KMS-11 (cell line): Measurements from ENCODE around the gene ABCB4.

ENCODE experiments used
- H2AFZ ChIP-seq: fragments of 200-600 bp; sonication (generic); 2 replicates; pipeline ENCODE4 v1.6.1; 2016; ENCODE audit warnings: antibody characterized with exemption, mixed run types, low read depth
- H3K27ac ChIP-seq: fragments of 200-600 bp; sonication (generic); 2 replicates; pipeline ENCODE4 v1.6.1; 2016; ENCODE audit warnings: mild to moderate bottlenecking, mixed run types
- H3K27me3 ChIP-seq: fragments of 200-600 bp; sonication (generic); 2 replicates; pipeline ENCODE4 v1.6.1; 2017; ENCODE audit warnings: mild to moderate bottlenecking, low read depth, mixed run types, moderate library complexity; ENCODE audit not compliant: insufficient read depth
- H3K36me3 ChIP-seq: fragments of 200-600 bp; sonication (generic); 2 replicates; pipeline ENCODE4 v1.6.1; 2017; ENCODE audit warnings: mild to moderate bottlenecking, mixed run types; ENCODE audit not compliant: insufficient read depth
- H3K4me1 ChIP-seq: fragments of 200-600 bp; sonication (generic); 2 replicates; pipeline ENCODE4 v1.6.1; 2016; ENCODE audit warnings: mild to moderate bottlenecking, low read depth, mixed run types; ENCODE audit not compliant: poor library complexity, severe bottlenecking
- H3K4me2 ChIP-seq: fragments of 200-600 bp; sonication (generic); 2 replicates; pipeline ENCODE4 v1.7.0; 2016; ENCODE audit warnings: mild to moderate bottlenecking, mixed run types
- H3K4me3 ChIP-seq: fragments of 200-600 bp; sonication (generic); IDR thresholded peaks from 2 replicates; pipeline ENCODE4 v1.6.1; 2017; ENCODE audit warnings: low read depth, low read length, mixed read lengths; ENCODE audit not compliant: insufficient read depth
- H3K79me2 ChIP-seq: fragments of 200-600 bp; sonication (generic); 2 replicates; pipeline ENCODE4 v1.6.1; 2016; ENCODE audit warnings: low read depth, mixed run types; ENCODE audit not compliant: insufficient read depth
- H3K9ac ChIP-seq: fragments of 200-600 bp; sonication (generic); 2 replicates; pipeline ENCODE4 v1.6.1; 2016; ENCODE audit warnings: mild to moderate bottlenecking, mixed run types
- H4K20me1 ChIP-seq: fragments of 200-600 bp; sonication (generic); 2 replicates; pipeline ENCODE4 v1.6.1; 2016; ENCODE audit warnings: mild to moderate bottlenecking, mixed run types; ENCODE audit not compliant: insufficient read depth
- TF ChIP-seq, protein P1 (sequence below): fragments of 200-600 bp; sonication (generic); conservative IDR thresholded peaks from 2 replicates; pipeline ENCODE4 v1.6.1; 2017; ENCODE audit warnings: low read depth, mild to moderate bottlenecking, antibody characterized with exemption, low read length, moderate library complexity, mixed read lengths

ABCB4 gene

DNA sequence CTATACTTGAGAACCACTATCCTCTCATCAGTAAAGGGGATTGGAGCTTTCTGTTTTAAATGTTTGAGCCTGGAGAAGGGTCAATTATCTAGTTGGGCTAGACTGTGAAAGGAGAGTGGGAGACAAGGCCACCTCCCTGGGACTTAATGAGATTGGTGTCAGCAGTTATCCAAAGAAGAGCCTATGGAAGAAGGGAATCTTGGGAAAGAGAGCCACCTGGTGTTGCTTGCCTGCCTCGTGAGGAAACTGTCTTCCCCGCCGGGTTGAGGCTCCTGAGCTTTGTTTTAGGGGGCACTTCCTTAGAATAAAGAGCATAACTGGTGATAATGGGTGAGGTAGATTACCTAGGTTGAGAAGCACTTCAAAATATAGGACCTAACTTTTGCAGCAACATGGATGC, 32.0 kb upstream of the ABCB4 start:
- Histone ChIP-seq H3K4me3 (no peak overlapping the region), H4K20me1 (no peaks in the 10 kb centered on the region), H2AFZ (no peak overlapping the region), H3K4me2 (no peak overlapping the region), H3K79me2 (no peaks in the 10 kb centered on the region), H3K27ac (no peak overlapping the region), H3K27me3 (no peaks in the 10 kb centered on the region), H3K9ac (no peak overlapping the region), H3K36me3 (no peaks in the 10 kb centered on the region), H3K4me1 (peaks cover 19% of the 10 kb centered on the region)
- TF ChIP-seq, protein P1, sequence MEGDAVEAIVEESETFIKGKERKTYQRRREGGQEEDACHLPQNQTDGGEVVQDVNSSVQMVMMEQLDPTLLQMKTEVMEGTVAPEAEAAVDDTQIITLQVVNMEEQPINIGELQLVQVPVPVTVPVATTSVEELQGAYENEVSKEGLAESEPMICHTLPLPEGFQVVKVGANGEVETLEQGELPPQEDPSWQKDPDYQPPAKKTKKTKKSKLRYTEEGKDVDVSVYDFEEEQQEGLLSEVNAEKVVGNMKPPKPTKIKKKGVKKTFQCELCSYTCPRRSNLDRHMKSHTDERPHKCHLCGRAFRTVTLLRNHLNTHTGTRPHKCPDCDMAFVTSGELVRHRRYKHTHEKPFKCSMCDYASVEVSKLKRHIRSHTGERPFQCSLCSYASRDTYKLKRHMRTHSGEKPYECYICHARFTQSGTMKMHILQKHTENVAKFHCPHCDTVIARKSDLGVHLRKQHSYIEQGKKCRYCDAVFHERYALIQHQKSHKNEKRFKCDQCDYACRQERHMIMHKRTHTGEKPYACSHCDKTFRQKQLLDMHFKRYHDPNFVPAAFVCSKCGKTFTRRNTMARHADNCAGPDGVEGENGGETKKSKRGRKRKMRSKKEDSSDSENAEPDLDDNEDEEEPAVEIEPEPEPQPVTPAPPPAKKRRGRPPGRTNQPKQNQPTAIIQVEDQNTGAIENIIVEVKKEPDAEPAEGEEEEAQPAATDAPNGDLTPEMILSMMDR: no peak

DNA sequence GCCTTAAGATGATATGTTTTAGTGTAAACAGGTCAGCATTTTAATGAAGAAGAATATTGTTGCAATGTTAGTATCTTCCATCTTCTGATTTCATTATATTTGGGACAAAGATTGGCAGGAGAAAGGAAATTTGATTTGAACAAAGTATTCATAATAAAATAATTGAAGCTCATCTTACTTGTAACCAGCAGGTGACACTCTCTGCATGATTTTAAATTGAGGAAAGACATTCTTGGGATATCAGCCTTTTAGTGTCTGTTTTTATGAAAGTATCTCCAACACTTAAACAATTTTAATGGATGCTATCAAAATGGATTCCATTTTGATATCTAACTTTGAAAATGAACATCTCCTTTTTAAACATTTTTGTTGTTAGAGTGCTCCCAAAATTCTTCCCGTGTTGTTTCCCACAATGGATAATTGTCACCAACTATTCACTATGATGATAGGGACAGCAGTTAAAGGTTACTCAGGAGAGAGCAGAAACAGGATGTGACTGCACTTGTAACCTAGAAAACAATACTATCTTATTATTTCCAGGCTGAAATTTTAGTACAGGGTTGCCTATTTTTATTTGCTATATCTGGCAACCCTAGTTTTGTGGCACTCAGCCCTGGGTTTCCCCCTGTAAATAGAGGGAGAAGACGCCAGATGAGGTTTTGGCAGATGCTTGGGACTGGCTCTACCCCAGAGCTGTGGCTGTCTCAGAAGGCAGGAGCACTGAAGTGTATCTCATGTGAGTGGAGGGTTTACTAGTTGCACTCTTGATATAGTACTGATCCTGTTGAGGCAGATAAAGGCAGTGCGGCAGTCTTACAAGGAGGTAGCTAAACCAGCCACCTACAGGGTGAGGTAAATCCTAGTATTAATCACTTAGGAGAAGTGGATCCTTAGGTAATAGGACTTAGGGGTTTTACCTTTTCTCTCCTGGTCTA, 31.0 kb upstream of the ABCB4 start:
- Histone ChIP-seq H3K27me3 (no peaks in the 10 kb centered on the region), H3K36me3 (no peaks in the 10 kb centered on the region), H3K4me2 (peak overlapping the region; percentile 48), H2AFZ (peak overlapping the region; percentile 29), H3K79me2 (no peaks in the 10 kb centered on the region), H3K9ac (no peak overlapping the region), H3K4me1 (peaks cover 19% of the 10 kb centered on the region), H3K27ac (no peak overlapping the region), H4K20me1 (no peaks in the 10 kb centered on the region), H3K4me3 (no peak overlapping the region)
- TF ChIP-seq, protein P1: peak; percentile 74

DNA sequence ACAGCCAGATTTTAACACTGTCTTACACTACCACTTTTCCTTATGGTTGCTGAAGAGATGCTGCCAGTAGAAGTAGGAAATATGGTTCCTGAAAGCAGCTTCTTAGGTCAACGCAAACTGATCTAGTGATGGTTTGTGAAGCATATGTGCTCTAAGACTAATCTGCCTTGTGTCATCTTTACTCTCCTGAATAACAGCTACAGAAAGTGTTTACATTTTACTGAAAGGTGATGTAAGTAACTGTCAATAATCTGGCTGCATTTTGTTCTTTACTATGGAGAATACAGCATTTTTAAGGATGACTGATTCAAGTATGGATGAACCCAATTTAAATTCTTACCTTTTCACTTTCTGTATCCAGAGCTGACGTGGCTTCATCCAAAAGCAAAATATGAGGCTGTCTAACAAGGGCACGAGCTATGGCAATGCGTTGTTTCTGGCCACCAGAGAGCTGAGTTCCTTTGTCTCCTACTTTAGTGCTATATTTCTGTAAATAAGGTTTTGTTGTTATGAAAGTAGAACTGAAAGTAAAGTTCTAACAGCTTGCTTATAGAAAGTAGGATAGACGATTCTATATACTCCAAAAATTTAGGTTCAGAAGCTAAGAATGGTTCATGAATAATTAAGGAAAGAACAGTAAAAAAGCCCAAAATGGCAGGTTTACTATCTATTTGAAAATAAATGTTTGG, 30.2 kb upstream of the ABCB4 start:
- Histone ChIP-seq H3K27me3 (no peaks in the 10 kb centered on the region), H3K36me3 (no peaks in the 10 kb centered on the region), H2AFZ (peak overlapping the region; percentile 29), H3K27ac (no peak overlapping the region), H4K20me1 (no peaks in the 10 kb centered on the region), H3K79me2 (no peaks in the 10 kb centered on the region), H3K4me3 (no peak overlapping the region), H3K4me2 (peak overlapping the region; percentile 48), H3K9ac (no peak overlapping the region), H3K4me1 (peaks cover 19% of the 10 kb centered on the region)
- TF ChIP-seq, protein P1: no peak

DNA sequence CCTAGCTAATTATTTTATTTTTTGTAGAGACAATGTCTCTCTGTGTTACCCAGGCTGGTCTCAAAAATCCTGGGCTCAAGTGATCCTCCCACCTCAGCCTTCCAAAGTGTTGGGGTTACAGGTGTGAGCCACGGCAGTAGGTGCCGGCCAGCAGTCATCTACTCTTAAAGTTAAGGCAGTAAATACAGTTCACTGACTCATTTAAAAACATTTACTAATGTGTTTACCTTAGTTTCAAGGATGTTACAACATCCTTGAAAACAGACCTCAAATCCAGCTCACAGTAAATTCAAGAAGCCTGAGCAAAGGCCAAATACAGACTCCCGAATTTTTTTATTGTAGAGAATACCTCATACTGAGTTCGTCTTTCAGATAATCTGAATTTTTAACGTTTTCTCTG, 29.6 kb upstream of the ABCB4 start:
- 0 out of 2 replicates have a peak overlapping the region, but pooled peaks have one; percentile 48 for H3K4me2 ChIP-seq
- no peaks in the 10 kb centered on the region for H3K79me2 ChIP-seq
- no peaks in the 10 kb centered on the region for H3K36me3 ChIP-seq
- no peaks in the 10 kb centered on the region for H3K27me3 ChIP-seq
- no peak overlapping the region for H3K9ac ChIP-seq
- H3K4me1 ChIP-seq: peaks cover 19% of the 10 kb centered on the region
- H2AFZ ChIP-seq: peak overlapping the region; percentile 29
- H3K4me3 ChIP-seq: no peak overlapping the region
- H3K27ac ChIP-seq: no peak overlapping the region
- no peaks in the 10 kb centered on the region for H4K20me1 ChIP-seq
- TF ChIP-seq, protein P1: no peak
